ENCODE measurements around the gene ST6GALNAC4. TPM values are rescaled to one million over a fixed set of nuclear protein-coding genes. Genes with fewer than 3 reads are reported as not detected.
"Not testable (repeated sequence)": the region's sequence is repeated elsewhere in the genome, so short reads cannot be mapped to it uniquely, and the experiment has no call there.

Gene ST6GALNAC4
- total RNA-seq, 1 experiment from 2014 or later = 28.3 TPM

DNA sequence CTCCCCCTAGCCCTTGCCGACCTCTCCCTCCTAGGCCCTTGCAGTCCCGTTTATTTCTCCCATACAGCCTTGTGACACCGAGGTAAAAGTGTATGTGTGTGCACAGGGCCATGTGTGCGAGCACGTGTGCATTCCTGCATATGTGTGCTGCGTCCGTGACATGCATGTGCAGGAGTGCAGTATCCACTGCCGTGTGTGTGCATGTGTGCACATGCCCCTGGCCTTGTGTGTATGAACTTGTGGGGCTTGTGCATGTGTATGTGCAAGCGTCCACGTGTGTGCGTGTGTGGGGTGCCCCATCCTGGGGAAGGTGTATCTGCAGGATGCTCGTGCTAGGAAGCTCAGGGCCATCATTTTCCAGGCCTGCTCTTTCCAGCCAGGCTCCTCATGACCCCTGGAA is 46.0 kb downstream of the ST6GALNAC4 start:
- Histone ChIP-seq H3K27me3 (ENCODE audit: insufficient read depth, low read depth) (no peaks in the 10 kb centered on the region), H3K9me2 (ENCODE audit: insufficient read depth) (no peaks in the 10 kb centered on the region), H3K27ac (no peak overlapping the region), H4K20me1 (ENCODE audit: insufficient read depth) (no peaks in the 10 kb centered on the region), H3F3A (ENCODE audit: insufficient read depth, low read depth) (no peaks in the 10 kb centered on the region), H3K4me1 (replicated peaks; ENCODE audit: insufficient read depth) (peaks cover 8% of the 10 kb centered on the region; the same call in 1 of the 2 replicates), H3K79me2 (ENCODE audit: low read depth) (no peaks in the 10 kb centered on the region), H3K36me3 (ENCODE audit: low read depth) (no peaks in the 10 kb centered on the region), H2AFZ (no peak overlapping the region), H3K4me2 (no peak overlapping the region), H3K9me3 (ENCODE audit: insufficient read depth, low read depth) (no peaks in the 10 kb centered on the region), H3K4me3 (no peak overlapping the region)
- intact Hi-C loops (cut with micrococcal nuclease; ENCODE audit: unreplicated experiment) = loop anchor here (1.0 to 5.0 kb wide), 5 partner anchors 48 to 136 kb away; partner anchors contain the start of genes CDK9, FPGS and TOR2A
- TF ChIP-seq, protein P1, sequence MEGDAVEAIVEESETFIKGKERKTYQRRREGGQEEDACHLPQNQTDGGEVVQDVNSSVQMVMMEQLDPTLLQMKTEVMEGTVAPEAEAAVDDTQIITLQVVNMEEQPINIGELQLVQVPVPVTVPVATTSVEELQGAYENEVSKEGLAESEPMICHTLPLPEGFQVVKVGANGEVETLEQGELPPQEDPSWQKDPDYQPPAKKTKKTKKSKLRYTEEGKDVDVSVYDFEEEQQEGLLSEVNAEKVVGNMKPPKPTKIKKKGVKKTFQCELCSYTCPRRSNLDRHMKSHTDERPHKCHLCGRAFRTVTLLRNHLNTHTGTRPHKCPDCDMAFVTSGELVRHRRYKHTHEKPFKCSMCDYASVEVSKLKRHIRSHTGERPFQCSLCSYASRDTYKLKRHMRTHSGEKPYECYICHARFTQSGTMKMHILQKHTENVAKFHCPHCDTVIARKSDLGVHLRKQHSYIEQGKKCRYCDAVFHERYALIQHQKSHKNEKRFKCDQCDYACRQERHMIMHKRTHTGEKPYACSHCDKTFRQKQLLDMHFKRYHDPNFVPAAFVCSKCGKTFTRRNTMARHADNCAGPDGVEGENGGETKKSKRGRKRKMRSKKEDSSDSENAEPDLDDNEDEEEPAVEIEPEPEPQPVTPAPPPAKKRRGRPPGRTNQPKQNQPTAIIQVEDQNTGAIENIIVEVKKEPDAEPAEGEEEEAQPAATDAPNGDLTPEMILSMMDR (conservative IDR thresholded peaks at IDR 0.05) = no peak
- TF ChIP-seq EZH2 (IDR thresholded peaks at IDR 0.05; ENCODE audit: low read depth) = no peak
- no peak for DNase-seq
- no TSS peak for BruUV-seq (replicated peaks)
- POLR2A ChIA-PET (ENCODE audit: unreplicated experiment) = no interaction called here
- CTCF ChIA-PET = interaction anchor here (0.6 kb wide), 1 partner anchor 70 kb away, joined by 6 read pairs; no protein-coding TSS in a partner anchor

DNA sequence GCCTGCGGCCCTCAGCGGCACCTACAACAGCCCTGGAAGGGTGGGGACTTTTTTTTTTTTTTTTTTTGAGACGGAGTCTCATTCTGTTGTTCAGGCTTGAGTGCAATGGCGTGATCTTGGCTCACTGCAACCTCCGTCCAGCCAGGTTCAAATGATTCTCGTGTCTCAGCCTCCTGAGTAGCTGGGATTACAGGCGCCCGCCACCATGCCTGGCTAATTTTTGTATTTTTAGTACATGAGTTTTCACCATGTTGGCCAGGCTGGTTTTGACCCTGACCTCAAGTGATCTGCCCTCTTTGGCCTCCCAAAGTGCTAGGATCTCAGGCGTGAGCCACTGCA is 46.7 kb downstream of the ST6GALNAC4 start:
- POLR2A ChIA-PET (ENCODE audit: unreplicated experiment); BruUV-seq (replicated peaks); H3K4me2 ChIP-seq; H3K4me3 ChIP-seq; H2AFZ ChIP-seq; H3F3A ChIP-seq (ENCODE audit: insufficient read depth, low read depth); DNase-seq; H3K79me2 ChIP-seq (ENCODE audit: low read depth); H3K27ac ChIP-seq; H3K27me3 ChIP-seq (ENCODE audit: insufficient read depth, low read depth); H3K4me1 ChIP-seq (replicated peaks; ENCODE audit: insufficient read depth); H3K9me3 ChIP-seq (ENCODE audit: insufficient read depth, low read depth); H3K36me3 ChIP-seq (ENCODE audit: low read depth); H3K9me2 ChIP-seq (ENCODE audit: insufficient read depth); H4K20me1 ChIP-seq (ENCODE audit: insufficient read depth): not testable (repeated sequence)
- intact Hi-C loops (cut with micrococcal nuclease; ENCODE audit: unreplicated experiment) = loop anchor here (1.0 to 5.0 kb wide), 5 partner anchors 49 to 135 kb away; partner anchors contain the start of genes CDK9, FPGS and TOR2A
- CTCF ChIA-PET = interaction anchor here (0.6 to 1.6 kb wide), 11 partner anchors 27 to 450 kb away, joined by 3 to 9 read pairs (median 4); partner anchors contain the start of genes CDK9 and TOR2A

DNA sequence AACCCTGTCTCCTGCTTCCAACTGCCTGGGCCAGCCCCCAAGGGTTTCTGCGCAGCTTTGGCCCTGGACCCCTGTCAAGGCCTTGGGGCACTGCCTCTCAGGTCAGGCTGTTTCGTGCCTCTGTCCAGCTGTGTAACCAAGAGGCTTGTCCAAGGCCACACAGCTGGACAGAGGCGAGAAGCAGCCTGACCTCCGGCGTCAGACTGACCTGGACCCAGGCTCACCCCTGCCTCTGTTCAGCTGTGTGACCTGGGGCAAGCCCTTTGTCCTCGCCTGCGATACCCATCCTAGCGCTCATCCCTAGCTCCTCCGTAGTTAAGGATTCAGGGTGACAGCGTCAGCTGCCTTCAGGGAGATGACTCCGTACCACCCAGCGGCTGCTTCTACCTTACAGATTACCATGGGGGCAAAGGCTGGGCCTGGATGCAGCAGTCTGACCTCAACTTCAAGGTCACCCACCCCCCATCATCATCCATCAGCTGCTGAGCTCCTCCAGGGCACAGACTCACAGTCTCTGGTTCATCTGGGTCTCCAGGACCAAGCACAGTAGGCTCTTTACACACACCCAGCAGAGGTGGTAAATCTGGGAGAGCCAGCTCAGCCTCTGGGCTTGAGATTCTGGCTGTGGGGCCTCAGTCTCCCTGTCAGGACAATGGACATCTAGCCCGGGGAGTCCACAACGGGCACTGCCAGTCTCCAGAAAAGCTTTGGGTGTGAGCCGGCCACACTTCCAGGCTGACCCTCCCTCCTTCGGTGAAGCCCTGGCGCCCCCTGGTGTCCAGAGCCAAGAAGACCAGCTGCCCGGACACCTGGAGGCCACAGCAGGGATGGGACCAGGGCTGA is 47.3 kb downstream of the ST6GALNAC4 start:
- Histone ChIP-seq H3K79me2 (ENCODE audit: low read depth) (no peaks in the 10 kb centered on the region), H4K20me1 (ENCODE audit: insufficient read depth) (no peaks in the 10 kb centered on the region), H3F3A (ENCODE audit: insufficient read depth, low read depth) (peaks cover 7% of the 10 kb centered on the region; the same call in 1 of the 2 replicates), H3K9me3 (ENCODE audit: insufficient read depth, low read depth) (no peaks in the 10 kb centered on the region), H3K36me3 (ENCODE audit: low read depth) (no peaks in the 10 kb centered on the region), H3K4me1 (replicated peaks; ENCODE audit: insufficient read depth) (peaks cover 4% of the 10 kb centered on the region; the same call in 1 of the 2 replicates), H3K9me2 (ENCODE audit: insufficient read depth) (no peaks in the 10 kb centered on the region), H3K27ac (no peak overlapping the region), H3K4me3 (no peak overlapping the region), H3K4me2 (no peak overlapping the region), H3K27me3 (ENCODE audit: insufficient read depth, low read depth) (no peaks in the 10 kb centered on the region), H2AFZ (no peak overlapping the region)
- ChIA-PET CTCF (interaction anchor here (0.6 to 1.6 kb wide), 13 partner anchors 15 to 450 kb away, joined by 3 to 9 read pairs (median 4); partner anchors contain the start of genes CDK9, ENG and TOR2A), POLR2A (ENCODE audit: unreplicated experiment) (no interaction called here)
- TF ChIP-seq, protein P1 (conservative IDR thresholded peaks at IDR 0.05) = peak; percentile 91
- no peak for TF ChIP-seq EZH2 (IDR thresholded peaks at IDR 0.05; ENCODE audit: low read depth)
- no TSS peak for BruUV-seq (replicated peaks)
- DNase-seq = peak; percentile 64 to 94
- intact Hi-C loops (cut with micrococcal nuclease; ENCODE audit: unreplicated experiment) = loop anchor here (1.0 to 5.0 kb wide), 5 partner anchors 49 to 134 kb away; partner anchors contain the start of genes CDK9, FPGS and TOR2A

All from PC-9 (cell line).